Sigmoid colon (tissue), 4 donors: ENCODE measurements around the gene ASAP2.

ENCODE experiments used
- CTCF ChIP-seq, 4 experiments: fragments of 450-650 bp in 3 of 4; fragments of 200-600 bp in 1 of 4; IDR thresholded peaks; one replicate each; pipeline ENCODE4 v1.5.1; 2016 to 2019; ENCODE audit warnings: antibody characterized with exemption in 4 of 4, mild to moderate bottlenecking in 3 of 4, moderate library complexity in 2 of 4
- EP300 ChIP-seq, 4 donors: sonication (generic); formaldehyde crosslinking; IDR thresholded peaks; one replicate each; pipeline ENCODE4 v1.6.1; 2017; ENCODE audit warnings: antibody characterized with exemption in 4 of 4
- POLR2A ChIP-seq, 2 donors: fragments of 450-650 bp; IDR thresholded peaks; one replicate each; pipeline ENCODE4 v1.6.1; 2016; ENCODE audit warnings: antibody characterized with exemption in 2 of 2, mild to moderate bottlenecking in 2 of 2, moderate library complexity in 2 of 2
- POLR2AphosphoS5 ChIP-seq, 4 donors: sonication (generic); formaldehyde crosslinking; IDR thresholded peaks; one replicate each; pipeline ENCODE4 v1.6.1; 2017; ENCODE audit warnings: antibody characterized with exemption in 4 of 4

- TF ChIP-seq CTCF (IDR thresholded peaks at IDR 0.05) (no peak), POLR2AphosphoS5 (IDR thresholded peaks at IDR 0.05) (no peak), POLR2A (IDR thresholded peaks at IDR 0.05) (no peak), EP300 (IDR thresholded peaks at IDR 0.05) (no peak)
Measured at GRCh38 chr2:9430316-9431293, 224.0 kb downstream of the ASAP2 start.
